Measurements from ENCODE around the gene PRDX2.

GRCh38 chr19:12834976-12835757, 33.6 kb upstream of the PRDX2 start:
- TF ChIP-seq CTCF (conservative IDR thresholded peaks at IDR 0.05; ENCODE audit: low read depth, low read length): no peak
- TF ChIP-seq EZH2phosphoT487 (IDR thresholded peaks at IDR 0.05; ENCODE audit: borderline replicate concordance, low read length): no peak
- TF ChIP-seq EZH2 (IDR thresholded peaks at IDR 0.05; ENCODE audit: low read length, unreplicated experiment): no peak

All from PC-3 (cell line).